GM19438 (cell line): Measurements from ENCODE around the gene PACRG.
"Not testable (repeated sequence)": the region's sequence is repeated elsewhere in the genome, so short reads cannot be mapped to it uniquely, and the experiment has no call there.

ENCODE experiments used
- ATAC-seq: cut with Tn5 transposase; IDR thresholded peaks from one replicate; pipeline ENCODE4 v1.9.1; 2021; ENCODE audit warnings: low read depth; ENCODE audit not compliant: unreplicated experiment

PACRG gene

GRCh38 chr6:162922563-162923166, 194.9 kb downstream of the PACRG start:
- ATAC-seq: no peak

DNA sequence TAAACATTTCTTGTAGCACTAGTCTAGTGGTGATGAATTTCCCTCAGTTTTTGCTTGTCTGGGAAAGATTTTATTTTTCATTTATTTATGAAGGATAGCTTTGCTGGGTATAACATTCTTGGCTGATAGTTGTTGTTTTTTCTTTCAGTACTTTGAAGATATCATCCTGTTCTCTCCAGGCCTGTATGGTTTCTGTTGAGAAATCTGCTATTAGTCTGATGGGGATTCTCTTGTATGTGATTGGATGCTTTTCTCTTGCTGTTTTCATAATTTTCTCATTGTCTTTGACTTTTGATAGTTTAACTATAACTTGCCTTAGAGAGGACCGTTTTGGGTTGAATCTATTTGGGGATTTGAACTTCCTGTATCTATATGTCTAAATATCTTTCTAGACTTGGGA, 207.1 kb downstream of the PACRG start:
- ATAC-seq: no peak

- ATAC-seq: no peak
These were observed 212.7 kb downstream of the PACRG start for GRCh38 chr6:162940426-162940825.

DNA sequence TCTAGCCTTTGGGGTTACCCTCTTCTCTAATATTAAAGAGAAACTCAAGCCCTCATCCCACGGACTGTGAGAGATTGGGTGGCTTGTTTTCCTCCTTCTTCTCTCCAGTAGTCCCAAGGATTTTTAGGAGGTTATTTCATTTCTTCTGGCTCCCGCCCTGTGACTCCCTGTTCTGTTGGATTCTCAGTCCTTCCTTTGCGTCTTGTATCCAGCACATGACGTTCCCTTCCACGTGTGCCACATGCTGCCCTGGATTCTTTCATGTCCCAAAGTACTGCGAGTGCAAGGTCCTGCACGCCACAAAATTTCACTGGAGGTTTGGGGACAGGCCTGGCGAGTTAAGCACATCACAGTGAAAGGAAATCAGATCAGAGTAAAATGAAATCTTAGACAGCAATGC, 213.4 kb downstream of the PACRG start:
- ATAC-seq: no peak

- no peak for ATAC-seq
These were observed 215.1 kb downstream of the PACRG start for GRCh38 chr6:162942866-162943265.

GRCh38 chr6:162943369-162943768, 215.6 kb downstream of the PACRG start:
- no peak for ATAC-seq

DNA sequence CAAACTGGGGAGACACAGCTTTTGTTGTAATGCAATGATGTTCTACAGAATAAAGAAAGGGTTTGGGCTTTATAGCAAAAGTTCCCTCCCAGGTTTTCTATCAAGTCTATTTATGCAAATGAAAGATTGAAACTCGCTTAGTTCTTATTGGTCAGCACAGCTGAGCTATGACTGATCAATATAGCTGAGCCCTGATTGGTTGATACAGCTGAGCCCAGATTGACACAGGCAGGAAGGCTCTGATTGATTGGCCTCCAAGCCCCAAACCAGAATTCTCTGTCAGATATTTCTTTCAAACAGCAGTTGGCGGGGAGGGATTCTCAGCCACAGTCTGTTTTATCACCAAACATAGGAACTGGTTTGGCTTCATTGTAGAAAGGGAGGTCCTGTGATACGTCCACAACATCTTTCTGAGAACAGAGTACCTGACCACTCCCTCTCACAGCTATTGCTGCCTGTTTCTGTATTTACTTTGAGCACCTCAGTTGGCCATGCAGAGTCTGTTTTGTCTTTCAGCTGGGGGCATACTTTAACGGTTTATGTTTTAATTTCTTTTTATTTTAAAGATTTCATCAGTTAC, 223.5 kb downstream of the PACRG start:
- no peak for ATAC-seq

GRCh38 chr6:162952423-162952822, 224.6 kb downstream of the PACRG start:
- no peak for ATAC-seq

GRCh38 chr6:162957062-162957461, 229.3 kb downstream of the PACRG start:
- no peak for ATAC-seq

GRCh38 chr6:162960679-162961457, 233.1 kb downstream of the PACRG start:
- no peak for ATAC-seq

DNA sequence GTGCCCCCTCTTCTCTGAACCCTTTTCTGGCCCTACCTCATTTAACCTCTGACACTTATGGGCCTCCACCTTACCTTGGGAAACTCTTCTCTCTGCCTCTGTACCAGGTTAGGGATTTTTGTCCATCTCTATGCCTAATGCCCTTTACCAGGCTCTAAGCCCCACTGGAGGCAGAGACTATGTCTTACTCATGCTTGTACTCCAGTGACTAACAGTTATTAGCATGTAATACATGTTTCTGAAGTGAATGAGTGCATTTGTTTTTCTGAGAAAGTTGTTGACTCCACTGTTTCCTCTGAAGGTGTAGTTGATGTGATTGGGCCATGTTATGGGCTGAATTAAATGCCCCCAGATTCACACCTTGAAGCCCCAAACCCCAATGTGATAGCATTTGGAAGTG, 234.3 kb downstream of the PACRG start:
- ATAC-seq: no peak

- no peak for ATAC-seq
These were observed 236.1 kb downstream of the PACRG start for GRCh38 chr6:162963861-162964260.

GRCh38 chr6:162964488-162965140, 236.8 kb downstream of the PACRG start:
- no peak for ATAC-seq

GRCh38 chr6:162965366-162965765, 237.6 kb downstream of the PACRG start:
- no peak for ATAC-seq

DNA sequence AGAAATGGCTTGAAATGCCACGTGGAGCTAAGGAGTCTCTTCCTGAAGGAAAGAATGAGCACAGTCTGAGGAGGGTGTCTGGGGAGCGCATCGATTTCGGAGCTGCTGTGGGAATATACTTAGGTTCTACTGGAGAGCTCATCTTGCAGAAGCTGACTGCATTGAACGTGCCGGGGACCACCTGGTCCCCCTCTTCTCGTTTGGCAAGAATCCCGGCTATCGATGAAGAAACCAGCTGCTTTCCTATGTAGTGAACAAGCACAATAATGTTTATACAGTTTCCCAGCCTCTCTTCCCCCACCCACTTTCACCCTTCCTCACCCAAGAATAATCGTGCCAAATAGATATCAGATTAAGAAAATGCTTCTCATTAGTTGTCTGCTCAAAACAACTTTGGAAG, 242.5 kb downstream of the PACRG start:
- no peak for ATAC-seq

DNA sequence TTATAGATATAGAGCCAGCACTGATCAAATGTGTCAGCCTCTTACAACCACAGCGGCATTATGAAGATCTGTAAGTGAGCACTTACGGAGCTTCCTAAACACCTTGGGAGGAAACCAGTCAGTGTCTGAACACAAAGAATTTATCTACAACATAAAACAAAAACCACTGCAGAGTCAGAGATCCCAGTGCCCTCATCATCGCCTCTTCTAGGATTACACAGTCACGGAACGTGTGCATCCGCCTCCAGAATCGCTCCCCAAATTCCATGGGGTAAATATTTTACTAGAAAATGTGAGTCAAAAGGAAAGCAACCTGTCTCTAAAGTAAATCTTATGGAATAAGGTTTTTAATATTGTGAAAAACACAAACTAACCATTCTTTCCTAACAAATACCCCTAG, 243.6 kb downstream of the PACRG start:
- ATAC-seq: no peak

GRCh38 chr6:162973151-162973872, 245.5 kb downstream of the PACRG start:
- no peak for ATAC-seq

GRCh38 chr6:162973980-162974379, 246.2 kb downstream of the PACRG start:
- ATAC-seq: no peak

GRCh38 chr6:162974685-162975084, 246.9 kb downstream of the PACRG start:
- no peak for ATAC-seq

DNA sequence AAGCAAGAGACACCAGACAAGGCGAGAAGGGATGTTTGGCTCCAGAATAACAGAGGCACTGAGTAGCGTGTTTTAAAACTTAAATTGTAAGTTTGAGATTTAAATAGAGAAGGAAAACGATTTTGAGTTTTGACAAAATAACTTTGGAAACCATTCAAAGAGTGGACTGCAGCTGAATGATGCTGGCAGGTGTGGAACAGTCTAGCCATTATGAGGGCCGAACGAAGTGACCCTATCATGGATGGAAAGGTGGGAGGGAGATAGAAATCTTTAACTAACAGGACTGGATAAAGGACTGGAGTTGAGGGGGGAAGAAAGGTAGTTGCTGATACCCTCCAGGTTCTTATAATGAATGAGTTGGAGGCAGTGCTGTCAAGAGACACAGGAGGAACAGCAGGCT, 248.4 kb downstream of the PACRG start:
- ATAC-seq: no peak

- ATAC-seq: not testable (repeated sequence)
These were observed 255.5 kb downstream of the PACRG start for GRCh38 chr6:162983234-162983633.
